Measurements from ENCODE around the gene SEC23B.
"Not testable (repeated sequence)": the region's sequence is repeated elsewhere in the genome, so short reads cannot be mapped to it uniquely, and the experiment has no call there.

The SEC23B gene

DNA sequence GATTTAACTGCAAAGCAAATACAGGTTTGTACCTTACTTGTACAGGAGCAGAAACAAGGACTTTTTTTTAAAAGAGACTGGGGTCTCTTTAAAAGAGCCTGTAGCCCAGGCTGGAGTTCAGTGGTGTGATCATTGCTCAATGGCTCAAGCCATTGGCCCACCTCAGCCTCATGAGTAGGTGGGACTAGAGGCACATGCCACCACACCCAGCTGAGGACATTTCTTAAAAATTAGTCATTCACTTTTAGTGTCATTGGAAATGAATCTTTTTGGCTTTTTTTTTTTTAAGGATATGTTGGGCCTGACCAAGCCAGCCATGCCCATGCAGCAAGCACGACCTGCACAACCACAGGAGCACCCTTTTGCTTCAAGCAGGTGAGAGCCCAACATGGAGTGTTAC, 16.9 kb downstream of the SEC23B start:
- in situ Hi-C loops (cut with MboI; ENCODE audit: low sequenced_read_pairs): no loop called here

- in situ Hi-C loops (cut with MboI; ENCODE audit: low sequenced_read_pairs): not testable (repeated sequence)
These were observed 19.0 kb downstream of the SEC23B start for GRCh38 chr20:18526761-18527160.

- in situ Hi-C loops (cut with MboI; ENCODE audit: low sequenced_read_pairs): no loop called here
These were observed 19.6 kb downstream of the SEC23B start for GRCh38 chr20:18527339-18527738.

GRCh38 chr20:18527836-18528235, 20.1 kb downstream of the SEC23B start:
- in situ Hi-C loops (cut with MboI; ENCODE audit: low sequenced_read_pairs): no loop called here

GRCh38 chr20:18529041-18529440, 21.3 kb downstream of the SEC23B start:
- in situ Hi-C loops (cut with MboI; ENCODE audit: low sequenced_read_pairs): no loop called here

- in situ Hi-C loops (cut with MboI; ENCODE audit: low sequenced_read_pairs): no loop called here
These were observed 24.9 kb downstream of the SEC23B start for GRCh38 chr20:18532626-18533025.

- in situ Hi-C loops (cut with MboI; ENCODE audit: low sequenced_read_pairs): no loop called here
These were observed 25.8 kb downstream of the SEC23B start for GRCh38 chr20:18533491-18533890.

GRCh38 chr20:18533978-18534644, 26.4 kb downstream of the SEC23B start:
- in situ Hi-C loops (cut with MboI; ENCODE audit: low sequenced_read_pairs): no loop called here

- in situ Hi-C loops (cut with MboI; ENCODE audit: low sequenced_read_pairs): no loop called here
These were observed 29.9 kb downstream of the SEC23B start for GRCh38 chr20:18537651-18538050.

DNA sequence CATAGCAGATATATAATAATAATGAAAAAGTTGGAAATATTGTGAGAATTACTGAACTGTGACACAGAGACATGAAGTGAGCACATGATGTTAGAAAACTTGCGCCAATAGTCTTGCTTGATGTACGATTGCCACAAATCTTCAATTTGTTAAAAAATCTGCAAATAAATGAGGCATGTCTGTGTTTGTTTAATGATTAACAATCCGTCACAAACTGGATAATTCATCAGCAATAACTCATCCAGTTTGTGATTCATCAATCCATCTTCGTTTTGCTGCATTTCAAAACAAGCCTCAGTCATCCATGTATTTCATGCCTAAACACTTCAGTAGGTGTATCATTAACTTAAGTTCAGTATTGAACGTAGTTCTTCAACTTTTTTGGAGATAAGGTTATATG, 34.0 kb downstream of the SEC23B start:
- in situ Hi-C loops (cut with MboI; ENCODE audit: low sequenced_read_pairs): no loop called here

DNA sequence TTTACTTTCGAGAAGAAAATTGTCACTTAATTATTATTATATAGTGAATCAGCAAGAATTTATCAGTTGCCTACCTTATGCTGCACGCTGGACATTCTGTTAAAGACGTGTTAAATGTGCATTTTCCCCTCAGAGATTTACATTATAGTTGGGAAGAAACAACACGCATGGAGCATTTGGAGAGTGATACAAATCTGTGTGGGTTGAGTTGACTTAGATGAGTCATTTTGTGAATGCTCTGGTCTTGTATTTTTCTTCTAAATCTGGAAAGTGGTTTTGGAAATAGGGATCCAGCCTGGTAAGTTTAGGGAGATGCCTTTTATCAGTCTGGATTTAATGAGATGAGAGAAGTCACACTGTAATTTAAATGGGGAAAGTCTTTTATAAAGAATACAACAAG, 35.5 kb downstream of the SEC23B start:
- in situ Hi-C loops (cut with MboI; ENCODE audit: low sequenced_read_pairs): no loop called here

- in situ Hi-C loops (cut with MboI; ENCODE audit: low sequenced_read_pairs): no loop called here
These were observed 36.2 kb downstream of the SEC23B start for GRCh38 chr20:18543932-18544331.

- in situ Hi-C loops (cut with MboI; ENCODE audit: low sequenced_read_pairs): no loop called here
These were observed 37.8 kb downstream of the SEC23B start for GRCh38 chr20:18545566-18545965.

- in situ Hi-C loops (cut with MboI; ENCODE audit: low sequenced_read_pairs): no loop called here
These were observed 40.7 kb downstream of the SEC23B start for GRCh38 chr20:18548465-18548864.

- in situ Hi-C loops (cut with MboI; ENCODE audit: low sequenced_read_pairs): no loop called here
These were observed 46.0 kb downstream of the SEC23B start for GRCh38 chr20:18553746-18554145.

- in situ Hi-C loops (cut with MboI; ENCODE audit: low sequenced_read_pairs): no loop called here
These were observed 59.4 kb downstream of the SEC23B start, which contains the start of gene SMIM26 for GRCh38 chr20:18566892-18567738. SMIM26 (plus strand) TSS chr20:18567432; CDS start chr20:18567479, 47 bp downstream.

GRCh38 chr20:18567739-18568091, 60.0 kb downstream of the SEC23B start:
- in situ Hi-C loops (cut with MboI; ENCODE audit: low sequenced_read_pairs): no loop called here

DNA sequence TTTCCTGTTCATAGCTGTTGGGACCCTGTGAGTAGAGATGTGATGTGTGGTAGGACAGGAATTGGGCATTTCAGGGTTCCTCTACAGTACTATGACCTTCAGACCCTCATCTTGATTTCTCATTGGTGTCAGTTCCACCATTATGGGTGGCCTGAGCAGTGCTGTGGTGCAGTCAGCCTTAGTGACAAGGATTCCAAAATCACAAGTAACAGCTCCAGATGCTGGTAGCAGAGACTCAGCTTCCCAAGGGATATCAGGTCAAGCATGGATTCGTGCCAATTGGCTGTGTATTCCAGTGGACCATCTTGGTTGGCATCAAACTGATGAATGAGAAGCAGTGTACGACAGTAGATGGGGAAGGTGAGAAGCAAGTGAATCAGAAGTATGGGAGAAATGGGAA, 63.3 kb downstream of the SEC23B start:
- in situ Hi-C loops (cut with MboI; ENCODE audit: low sequenced_read_pairs): no loop called here

DNA sequence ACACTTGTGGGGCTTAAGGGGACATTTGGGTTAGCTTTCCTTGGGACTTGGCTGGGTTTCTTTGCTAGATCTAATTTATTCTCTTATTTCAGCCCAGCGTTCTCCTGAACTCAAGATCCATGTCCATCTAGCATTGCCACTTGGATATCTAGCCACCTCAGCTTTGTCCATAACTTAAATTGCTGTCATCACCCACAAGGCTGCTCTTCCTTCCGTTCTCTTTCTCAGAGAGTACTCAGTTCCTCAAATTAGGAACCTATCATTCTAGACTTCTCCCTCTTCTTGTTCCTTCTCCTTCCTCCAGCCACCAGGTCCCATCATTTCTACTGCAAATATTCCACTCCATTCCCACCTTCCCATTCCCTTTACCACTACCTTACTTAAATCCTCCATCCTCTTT, 63.8 kb downstream of the SEC23B start:
- in situ Hi-C loops (cut with MboI; ENCODE audit: low sequenced_read_pairs): no loop called here

DNA sequence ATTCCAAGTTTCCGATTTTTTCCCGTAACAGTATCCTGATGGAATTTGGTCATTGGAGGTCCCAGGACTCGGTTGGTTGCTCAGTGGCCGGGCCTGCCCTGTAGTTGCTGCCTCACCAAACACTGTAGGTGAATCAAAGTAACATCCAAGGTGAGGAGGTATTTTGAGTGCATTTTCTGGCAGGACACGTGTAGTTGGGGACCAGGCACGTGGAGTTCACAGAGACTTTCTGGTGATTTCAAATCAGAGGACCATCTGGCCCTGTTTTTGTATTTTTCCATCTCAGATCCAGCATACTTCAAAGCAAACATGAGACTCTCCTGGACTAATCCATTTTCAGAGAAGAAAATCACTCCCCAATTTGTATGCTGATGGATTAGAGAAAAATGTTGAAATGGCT, 70.2 kb downstream of the SEC23B start:
- in situ Hi-C loops (cut with MboI; ENCODE audit: low sequenced_read_pairs): no loop called here

GRCh38 chr20:18578581-18578980, 70.8 kb downstream of the SEC23B start:
- in situ Hi-C loops (cut with MboI; ENCODE audit: low sequenced_read_pairs): no loop called here

DNA sequence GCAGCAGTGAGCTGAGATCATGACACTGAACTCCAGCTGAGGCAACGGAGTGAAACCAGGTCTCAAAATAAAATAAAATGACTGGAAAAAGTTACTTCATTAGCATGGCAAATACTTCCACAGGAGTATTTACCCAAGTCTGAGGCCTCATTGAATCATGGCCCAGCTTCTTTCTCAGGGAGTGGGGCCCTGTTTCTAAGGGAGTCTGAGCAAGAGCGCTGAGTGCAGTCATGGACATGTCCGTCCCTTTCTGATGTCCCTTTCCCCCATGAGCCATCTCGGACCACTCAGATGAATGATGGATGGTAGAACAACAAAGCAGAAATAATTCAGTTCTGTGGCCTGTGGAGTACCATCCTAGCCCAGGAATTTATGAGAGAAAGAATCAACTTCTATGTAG, 72.3 kb downstream of the SEC23B start:
- in situ Hi-C loops (cut with MboI; ENCODE audit: low sequenced_read_pairs): no loop called here
